Activated CD4-positive, alpha-beta T cell treated with anti-CD3 and anti-CD28 coated beads, Interleukin-2, amount 50 U/mL, for 4 hours (primary cell): ENCODE results near the gene ST6GALNAC3.

ENCODE experiments used
- DNase-seq, 2 experiments: peaks; one replicate each; pipeline ENCODE4 v3.0.0-alpha.2; 2020

The ST6GALNAC3 gene

DNA sequence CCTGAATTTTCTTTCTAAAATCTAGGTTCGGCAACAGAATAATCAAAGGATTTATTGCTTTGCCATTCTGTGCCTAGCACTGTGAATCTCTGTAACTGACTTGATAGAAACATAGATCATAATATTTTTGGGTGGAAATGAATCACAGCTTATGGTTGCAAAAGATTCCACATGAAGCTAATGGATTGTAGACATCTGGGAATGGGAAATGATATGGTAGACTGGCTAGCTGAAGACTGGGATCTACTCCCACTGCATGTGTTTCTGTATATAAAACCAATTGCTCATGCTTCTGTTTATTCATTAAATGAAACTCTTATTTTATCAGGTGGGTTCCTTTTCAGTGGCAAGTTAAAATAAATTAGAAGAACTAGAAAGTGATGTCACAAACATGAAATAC lies 395.6 kb downstream of the ST6GALNAC3 start:
- no peak for DNase-seq

GRCh38 chr1:76471536-76471935 lies 397.0 kb downstream of the ST6GALNAC3 start:
- DNase-seq, result no peak

DNA sequence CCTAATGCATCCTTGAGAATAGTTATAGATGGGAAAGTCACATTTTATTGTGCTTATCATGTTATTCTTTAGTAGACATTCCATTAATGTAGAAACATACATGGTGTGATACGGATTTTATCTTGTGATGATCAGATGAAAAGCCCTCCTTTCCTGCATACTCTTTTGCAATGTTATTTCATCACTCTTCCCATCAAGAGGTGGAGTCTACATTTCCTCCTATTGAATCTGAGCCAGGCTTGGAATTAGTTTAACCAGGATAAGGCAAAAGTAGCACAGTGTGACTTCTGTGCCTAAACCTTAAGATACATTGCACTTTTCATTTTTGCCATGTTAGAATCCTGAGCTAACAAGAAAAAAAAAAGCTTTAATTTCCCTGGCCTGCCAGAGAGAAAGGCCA lies 399.0 kb downstream of the ST6GALNAC3 start:
- DNase-seq, result no peak

DNA sequence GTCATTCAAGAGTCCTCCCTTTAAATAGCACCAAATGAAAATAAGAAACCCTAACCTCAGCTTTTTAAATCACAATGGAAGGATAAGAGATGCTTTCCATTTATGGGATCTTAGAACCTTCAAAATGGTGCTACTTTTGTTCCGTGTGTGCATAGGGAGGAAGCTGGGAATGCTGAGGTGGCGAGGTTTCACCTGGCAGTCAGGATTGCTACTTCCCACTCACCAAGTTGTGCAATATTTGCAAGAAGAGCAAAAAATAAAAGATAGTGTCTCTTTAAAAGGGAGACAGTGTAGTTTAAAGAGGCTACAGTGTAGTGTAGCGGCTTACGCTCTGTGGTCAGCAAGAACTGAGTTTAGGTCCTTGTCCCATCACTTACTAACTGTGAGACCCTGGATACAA lies 400.4 kb downstream of the ST6GALNAC3 start:
- DNase-seq, result no peak

DNA sequence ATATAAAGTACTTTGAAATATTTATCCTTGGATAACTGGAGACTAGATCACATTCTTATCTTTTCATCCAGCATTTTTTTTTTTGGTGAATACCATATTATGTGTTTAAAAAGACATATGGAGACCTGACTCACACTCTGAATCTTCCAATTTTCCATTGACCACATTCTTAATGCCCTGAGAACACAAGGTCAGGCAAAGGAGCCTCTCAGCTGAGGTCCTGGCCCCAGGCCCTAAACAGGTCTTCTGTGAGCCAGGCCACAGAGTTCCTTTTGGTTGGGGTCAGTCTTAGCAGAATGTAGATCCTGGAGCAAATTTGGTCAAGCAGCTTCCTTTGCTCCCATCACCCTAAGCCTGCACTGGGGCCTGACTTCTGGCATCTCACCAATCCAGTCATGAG lies 402.6 kb downstream of the ST6GALNAC3 start:
- DNase-seq, result no peak

DNA sequence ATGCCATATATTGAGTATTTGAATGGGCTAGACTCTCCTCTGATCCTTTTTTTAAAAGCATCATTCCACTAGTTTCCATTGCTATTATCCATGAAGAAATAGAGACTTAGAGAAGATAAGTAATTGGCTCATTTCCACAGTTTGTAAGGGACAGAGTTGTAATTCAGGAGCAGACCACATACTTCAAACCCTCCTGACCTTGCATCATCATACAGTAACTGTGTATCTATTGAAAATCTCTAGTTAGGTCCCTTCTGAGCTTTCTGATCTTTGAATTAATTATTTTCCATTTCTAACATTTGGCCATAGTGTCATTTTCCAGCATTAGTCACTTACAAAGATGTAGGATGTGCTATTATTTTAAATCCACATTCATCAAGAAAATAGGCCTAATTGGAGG lies 406.3 kb downstream of the ST6GALNAC3 start:
- no peak for DNase-seq

DNA sequence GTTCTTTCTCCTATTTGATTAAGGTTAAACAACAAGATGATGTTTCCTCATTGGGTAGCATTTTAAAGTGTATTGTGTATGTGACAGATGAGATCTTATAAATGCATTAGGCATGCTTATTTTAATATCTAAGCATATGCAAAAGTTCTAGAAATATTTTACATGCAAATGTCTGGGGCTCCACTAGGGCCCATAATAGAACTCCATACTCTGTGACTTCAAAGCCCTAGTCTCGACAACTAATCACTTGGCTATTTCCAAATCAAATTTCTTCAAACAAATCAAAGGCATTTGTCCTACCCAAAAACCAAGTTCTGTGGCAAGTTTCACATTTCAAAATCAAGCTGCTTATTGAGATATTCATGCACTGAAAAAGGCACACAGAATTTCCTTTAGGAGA lies 407.1 kb downstream of the ST6GALNAC3 start:
- no peak for DNase-seq

- no peak for DNase-seq
Observed at GRCh38 chr1:76482272-76482671, 407.7 kb downstream of the ST6GALNAC3 start.

DNA sequence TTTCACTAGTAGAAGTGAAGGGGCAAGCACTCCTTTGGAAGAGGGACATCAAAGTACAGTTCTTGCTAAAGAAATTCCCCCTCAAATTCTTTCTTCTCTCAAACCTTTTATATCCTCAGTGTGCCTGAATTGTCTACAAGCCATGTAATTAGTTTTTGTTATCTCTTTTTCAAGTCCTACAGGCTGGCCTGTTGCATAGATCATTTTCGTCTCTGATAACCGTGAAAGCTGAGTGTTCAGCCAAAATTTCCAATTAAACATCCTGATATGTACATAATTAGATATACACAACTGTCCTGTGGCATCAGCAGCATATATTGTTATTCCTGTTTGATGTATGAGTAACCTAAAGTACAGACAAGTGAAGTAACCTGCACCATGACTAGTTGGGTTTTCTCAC lies 417.2 kb downstream of the ST6GALNAC3 start:
- no peak for DNase-seq

GRCh38 chr1:76492752-76493430 lies 418.3 kb downstream of the ST6GALNAC3 start:
- DNase-seq, result no peak

DNA sequence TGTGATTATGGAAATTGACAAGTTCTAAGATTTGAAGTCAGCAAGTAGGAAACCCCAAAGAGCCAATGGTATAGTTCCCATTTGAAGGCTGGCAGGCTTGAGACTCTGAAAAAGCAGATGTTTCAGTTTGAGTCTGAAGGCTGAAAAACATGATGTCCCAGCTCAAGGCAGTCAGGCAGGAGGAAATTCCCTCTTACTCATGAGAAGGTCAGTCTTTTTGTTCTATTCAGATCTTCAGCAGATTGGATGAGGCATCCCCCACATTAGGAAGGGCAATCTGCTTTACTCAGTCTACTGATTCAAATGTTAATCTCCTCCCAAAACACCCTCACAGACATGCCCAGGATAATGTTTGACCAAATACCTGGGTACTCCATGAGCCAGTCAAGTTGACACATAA lies 420.3 kb downstream of the ST6GALNAC3 start:
- no peak for DNase-seq

GRCh38 chr1:76496871-76497270 lies 422.3 kb downstream of the ST6GALNAC3 start:
- no peak for DNase-seq

DNA sequence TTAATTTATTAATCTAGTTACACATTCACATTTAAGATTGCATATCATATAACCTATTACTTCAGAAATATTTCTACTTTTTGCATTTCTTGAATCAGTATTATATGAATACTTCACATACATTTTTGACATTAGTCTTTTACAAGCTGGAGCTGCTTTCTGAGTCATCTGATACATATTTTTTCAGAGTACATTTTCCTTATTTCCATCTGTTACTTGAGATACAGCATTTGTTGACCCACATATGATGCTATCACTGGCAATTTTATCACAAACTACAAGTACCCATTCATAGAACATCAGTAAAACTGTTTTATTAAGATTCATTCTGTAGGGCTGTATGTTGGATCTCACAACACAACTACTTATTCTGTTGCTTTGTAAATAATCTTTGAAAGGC lies 425.6 kb downstream of the ST6GALNAC3 start:
- no peak for DNase-seq

DNA sequence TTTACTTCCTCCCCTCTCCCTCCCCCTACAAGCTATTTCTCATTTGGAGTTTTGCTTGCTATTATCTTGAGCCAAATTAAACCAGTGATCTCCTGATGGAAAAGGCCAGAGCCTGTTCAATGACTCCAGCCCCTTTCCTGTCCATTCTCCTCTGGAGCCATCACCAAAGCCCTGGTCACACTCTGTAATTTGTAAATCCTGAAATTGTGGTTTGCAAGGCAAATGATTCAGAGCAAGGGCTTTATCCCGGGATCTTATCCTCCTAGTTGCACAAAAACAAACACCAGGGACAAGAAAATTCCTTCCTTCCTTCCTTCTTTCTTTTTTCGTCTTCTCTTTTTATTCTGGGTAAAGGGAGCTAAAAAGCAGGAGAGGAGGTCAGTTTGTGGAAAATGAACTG lies 426.6 kb downstream of the ST6GALNAC3 start:
- no peak for DNase-seq

DNA sequence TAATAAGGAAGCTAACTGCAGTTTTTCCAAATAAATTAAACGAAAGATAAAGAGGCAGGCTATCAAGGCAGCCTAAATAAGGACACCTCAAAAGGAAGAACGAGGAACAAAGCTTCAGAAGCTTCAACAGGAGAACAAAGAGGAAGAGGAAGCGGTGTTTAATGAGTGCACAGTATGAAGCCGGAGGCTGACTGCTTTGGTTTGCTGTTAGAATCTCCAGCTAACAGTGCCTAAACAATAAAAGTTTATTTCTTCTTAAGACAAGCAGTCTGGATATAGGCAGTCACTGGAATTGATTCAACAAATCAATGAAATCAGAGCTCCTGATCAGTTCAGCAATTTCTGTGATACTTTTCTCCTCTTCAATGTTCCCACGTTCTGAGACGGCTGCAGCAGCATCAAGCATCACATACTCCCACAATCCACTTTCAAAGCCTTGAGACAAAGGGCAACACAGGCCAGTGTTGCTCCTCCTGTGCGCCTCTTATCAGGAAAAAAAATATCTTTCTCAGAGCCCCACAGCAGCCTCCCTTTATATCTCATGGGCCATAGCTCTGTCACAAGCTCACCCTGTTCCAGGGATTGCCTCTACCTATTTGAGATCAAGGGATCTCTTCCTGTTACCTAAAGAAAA lies 427.2 kb downstream of the ST6GALNAC3 start:
- DNase-seq, result no peak

- DNase-seq, result no peak
Observed at GRCh38 chr1:76503100-76503499, 428.6 kb downstream of the ST6GALNAC3 start.

GRCh38 chr1:76503736-76504135 lies 429.2 kb downstream of the ST6GALNAC3 start:
- DNase-seq, result no peak

DNA sequence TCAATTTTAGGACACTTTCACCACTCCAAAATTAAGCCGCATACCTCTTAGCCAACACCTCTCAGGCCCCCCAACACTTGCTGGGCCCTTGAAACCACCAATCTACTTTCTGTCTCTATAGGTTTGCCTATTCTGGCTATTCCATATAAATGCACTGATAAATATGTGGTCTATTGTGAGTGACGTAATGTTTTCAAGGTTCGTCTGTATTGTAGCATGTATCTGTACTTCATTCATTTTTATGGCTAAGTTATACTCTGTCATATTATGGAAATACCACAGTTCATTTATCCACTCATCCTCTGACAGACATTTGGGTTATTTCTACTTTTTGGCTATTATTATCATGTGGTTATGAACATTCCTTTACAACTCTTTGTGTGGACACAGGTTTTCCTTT lies 432.8 kb downstream of the ST6GALNAC3 start:
- DNase-seq, result no peak

DNA sequence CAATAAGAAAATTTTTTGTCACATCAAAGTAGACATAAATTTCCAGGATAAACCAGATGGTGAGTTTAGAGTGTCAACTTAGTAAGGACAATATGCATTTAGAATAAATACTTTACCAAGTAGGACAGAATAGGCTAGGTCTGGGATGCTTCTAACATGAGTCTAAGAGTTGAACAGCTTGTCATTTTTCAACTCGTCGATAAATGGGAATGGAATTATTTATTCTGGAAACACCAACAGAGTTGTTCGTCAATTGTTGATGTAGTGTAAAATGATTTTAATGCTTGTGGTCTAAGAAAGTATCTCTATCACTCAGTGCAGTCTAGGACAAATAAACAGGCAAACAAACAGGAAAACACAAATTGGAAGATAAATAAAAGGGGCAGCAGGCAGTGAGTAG lies 434.3 kb downstream of the ST6GALNAC3 start:
- DNase-seq, result no peak

GRCh38 chr1:76510672-76511557 lies 436.4 kb downstream of the ST6GALNAC3 start:
- no peak for DNase-seq

GRCh38 chr1:76511558-76512179 lies 437.1 kb downstream of the ST6GALNAC3 start:
- no peak for DNase-seq

DNA sequence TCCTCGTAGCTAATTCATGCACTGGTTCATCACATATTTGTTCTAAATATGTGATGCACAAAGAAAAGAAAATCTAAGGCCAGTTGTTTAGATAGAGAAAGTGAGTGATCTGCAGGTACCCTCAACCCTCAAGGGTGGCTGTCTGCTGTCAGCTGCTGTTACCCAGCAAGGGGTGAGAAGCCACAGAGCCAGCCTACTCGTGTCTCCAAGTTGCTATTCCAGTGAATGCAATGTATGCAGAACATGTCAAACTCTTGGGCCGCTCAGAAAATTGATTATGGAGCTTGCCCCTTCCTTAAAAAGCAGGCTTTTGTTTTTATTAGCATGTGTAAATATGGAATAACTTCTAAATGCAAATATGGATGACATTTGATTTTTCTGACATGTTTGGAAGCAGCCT lies 456.4 kb downstream of the ST6GALNAC3 start:
- DNase-seq, result no peak

DNA sequence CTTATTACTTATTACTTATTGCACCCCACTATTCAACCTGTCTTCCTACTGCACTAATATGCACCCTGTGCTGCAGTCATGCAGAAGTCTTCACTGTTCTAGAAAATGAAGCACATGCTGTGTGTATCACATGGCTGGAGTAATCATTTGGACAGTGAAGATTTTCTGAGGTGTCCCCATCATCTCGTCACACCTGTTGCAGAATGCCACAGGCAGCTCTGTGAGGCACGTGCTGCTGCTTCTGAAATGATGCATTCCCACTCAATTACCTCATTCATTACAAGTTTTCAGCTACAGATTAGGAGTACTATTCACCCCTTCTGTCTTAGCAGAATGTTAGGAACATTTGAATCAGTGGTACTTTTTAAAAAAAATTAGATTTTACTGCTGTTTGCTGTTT lies 467.1 kb downstream of the ST6GALNAC3 start:
- no peak for DNase-seq

DNA sequence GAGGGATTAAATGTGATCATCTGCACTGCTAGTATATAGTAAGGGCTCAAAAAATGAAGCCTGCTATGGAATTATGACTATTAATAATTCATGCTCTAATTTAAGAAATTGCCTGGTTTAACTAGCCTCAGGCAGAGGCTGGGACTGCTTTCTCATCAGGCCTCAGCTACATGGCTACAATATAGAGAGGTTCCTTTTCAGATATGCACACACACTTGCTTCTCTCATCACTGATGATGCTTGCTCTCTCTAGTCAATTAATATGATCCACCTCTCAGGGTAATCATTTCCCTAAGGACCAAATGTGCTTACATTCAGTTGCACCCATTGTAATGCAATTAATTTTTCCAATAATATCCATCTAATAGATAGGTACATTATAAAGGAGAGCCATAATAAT lies 467.8 kb downstream of the ST6GALNAC3 start:
- DNase-seq, result no peak
